Posterior cingulate gyrus (tissue), 11 donors: ENCODE data around the gene PTPRN2.
A peak's percentile ranks its signal among the peaks of the same experiment; 100 is the strongest.
"Not testable (repeated sequence)": the region's sequence is repeated elsewhere in the genome, so short reads cannot be mapped to it uniquely, and the experiment has no call there.

ENCODE experiments used
- DNase-seq, 10 donors: peaks; one replicate each; pipeline versions ENCODE4 v3.0.0 to v3.0.0-alpha.2; 2020 to 2021; ENCODE audit warnings: mixed read lengths in 3 of 10
- intact Hi-C: fragments of 100-400 bp; cut with DNase I; formaldehyde crosslinking; loops from one replicate; pipeline ENCODE4 v1.15.1; 2023

PTPRN2 gene

GRCh38 chr7:157725312-157725711 lies 862.3 kb downstream of the PTPRN2 start:
- peak in 2 of 10 donors; percentile 37 to 92 for DNase-seq
- intact Hi-C loops, result not testable (repeated sequence)

DNA sequence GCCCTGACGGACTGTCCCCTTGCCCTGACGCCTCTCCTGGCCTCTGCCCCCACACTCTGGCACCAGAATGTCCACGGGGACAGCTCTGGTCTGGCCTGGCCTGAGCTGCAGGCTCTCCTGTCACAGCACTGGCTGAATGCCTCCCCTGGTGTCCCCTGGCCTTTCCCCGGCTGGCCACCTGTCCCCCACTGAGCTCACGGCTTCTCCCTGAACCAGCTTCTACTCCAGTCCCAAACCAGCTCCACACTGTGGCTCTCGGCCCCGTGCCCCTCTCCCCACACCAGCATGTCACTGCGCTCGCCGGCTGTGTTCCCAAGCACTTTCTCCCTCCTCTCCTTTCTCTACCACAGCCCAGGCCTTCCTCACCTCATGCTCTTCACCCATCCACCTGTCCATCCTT lies 864.4 kb downstream of the PTPRN2 start:
- DNase-seq, result peak in 2 of 10 donors; percentile 49 to 68
- intact Hi-C loops, result no loop called here

DNA sequence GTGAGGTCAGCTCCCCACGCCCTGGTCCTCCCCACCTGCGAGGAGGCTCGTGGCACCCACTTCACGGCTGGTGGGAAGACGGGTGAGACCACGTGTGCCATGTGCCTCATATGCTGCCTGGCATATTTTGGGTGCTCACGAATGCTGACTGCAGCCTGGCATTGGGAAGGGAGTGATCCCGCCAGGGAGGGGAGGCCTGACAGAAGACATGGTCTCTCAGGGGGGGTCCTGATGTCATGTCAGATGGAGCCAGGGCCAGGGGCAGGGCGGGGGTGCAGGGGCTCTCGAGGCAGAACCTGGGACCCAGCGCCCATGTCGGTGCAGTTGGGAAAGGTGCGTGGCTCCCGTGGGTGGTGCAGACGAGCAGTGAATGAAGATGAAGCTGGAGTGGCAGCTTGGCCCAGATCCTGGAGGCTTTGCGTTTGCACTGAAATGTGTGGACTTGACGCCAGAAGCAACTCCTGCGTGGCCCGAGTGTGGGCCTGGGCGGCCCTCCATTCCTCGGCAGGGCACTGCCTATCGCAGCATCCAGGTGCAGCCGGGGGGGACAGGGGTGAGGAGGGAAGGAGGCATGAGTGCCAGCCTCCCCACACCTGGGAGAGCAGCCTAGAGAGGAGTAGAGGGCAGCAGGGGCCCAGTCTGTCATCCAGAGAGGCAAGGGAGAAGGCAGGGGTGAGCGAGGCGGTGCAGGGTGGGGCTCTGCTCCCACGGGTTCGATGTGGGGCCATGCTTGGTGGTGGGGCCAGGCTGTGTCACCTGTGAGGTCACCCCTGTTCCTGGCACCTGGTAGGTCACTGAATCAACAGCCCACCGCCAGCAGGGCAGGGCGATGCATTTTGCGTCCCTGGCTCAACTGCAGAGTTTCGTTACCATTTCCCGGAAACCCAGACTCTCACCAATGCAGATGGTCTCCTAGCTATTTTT lies 865.2 kb downstream of the PTPRN2 start:
- peak in 2 of 10 donors; percentile 59 to 86 for DNase-seq
- intact Hi-C loops, result no loop called here

DNA sequence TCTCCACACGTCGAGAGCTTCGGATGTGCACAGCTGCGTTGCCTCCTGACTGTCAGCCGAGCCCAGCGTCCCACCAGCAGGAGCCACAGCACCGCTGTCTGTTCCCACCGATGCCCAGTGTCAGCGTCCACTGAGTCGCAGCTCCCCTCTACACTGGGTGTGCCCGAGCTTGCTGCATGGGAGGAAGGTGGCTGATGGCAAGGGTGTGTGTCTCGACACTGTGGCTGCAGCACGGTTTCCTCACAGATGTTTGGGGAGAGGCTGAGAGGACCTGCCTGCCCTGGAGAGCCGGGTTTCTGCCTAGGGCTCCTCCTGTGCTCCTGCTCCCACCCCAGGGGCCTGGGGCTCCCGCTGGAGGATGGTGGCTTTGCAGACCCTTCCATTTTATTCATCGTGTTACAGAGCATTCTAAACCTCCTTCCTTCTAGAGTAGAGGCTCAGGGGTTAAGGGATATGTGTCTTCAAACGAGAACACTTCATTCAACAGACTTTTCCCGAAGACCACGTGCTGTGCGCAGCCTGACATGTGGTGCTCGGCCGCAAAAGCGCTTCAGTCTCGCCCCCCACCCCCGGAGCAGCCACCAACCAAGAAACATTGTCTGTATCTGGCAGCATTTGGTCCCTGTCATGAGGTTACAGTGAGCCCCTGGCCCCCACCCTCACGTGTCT lies 866.0 kb downstream of the PTPRN2 start:
- intact Hi-C loops, result no loop called here
- peak in 3 of 10 donors; percentile 22 to 35 (median 30) for DNase-seq

DNA sequence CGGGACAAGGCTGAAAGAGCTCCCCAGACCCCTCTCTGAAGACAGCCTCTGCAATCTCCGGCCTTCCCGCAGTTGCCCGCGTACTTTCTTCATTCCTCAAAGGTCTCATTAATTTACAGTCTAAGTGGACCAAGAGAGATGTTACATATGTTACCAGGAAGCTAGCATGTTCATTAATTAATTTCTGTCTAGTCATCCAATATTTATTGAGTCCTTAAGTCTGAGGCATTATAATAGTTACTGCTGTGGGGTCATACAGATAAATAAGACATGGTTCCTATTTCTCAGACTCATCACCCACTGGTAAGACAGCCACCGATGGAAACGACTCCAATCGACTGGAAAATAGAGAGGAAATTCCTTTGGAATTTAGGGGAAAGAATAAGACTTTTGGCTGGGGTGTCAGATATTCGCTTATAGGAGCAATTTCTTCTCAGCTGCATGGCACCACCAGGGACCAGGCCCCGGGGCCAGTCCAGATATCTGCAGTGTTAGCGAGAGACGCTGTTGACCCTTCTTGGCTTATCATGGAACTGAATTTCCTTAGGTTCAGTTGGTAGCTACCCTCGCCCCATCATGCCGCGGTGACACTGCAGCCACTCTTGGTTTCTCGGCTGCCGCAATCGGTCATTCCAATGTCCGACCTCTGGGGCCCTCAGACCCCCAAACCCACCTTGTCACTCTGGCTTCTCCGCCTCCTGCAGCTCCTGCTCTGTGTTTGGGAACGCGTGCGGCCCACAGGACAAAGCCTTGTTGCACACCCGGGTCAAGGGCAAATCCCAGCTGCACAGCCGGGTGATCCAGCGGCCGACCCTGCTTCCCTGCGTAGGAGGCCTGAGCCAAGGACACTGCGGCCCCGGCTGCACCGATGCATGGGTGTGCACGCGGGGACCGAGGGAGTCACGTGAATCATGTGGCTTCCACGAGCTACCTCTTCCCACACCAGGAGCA lies 867.6 kb downstream of the PTPRN2 start:
- peak in 2 of 10 donors; percentile 67 to 79 for DNase-seq
- intact Hi-C loops, result no loop called here

DNA sequence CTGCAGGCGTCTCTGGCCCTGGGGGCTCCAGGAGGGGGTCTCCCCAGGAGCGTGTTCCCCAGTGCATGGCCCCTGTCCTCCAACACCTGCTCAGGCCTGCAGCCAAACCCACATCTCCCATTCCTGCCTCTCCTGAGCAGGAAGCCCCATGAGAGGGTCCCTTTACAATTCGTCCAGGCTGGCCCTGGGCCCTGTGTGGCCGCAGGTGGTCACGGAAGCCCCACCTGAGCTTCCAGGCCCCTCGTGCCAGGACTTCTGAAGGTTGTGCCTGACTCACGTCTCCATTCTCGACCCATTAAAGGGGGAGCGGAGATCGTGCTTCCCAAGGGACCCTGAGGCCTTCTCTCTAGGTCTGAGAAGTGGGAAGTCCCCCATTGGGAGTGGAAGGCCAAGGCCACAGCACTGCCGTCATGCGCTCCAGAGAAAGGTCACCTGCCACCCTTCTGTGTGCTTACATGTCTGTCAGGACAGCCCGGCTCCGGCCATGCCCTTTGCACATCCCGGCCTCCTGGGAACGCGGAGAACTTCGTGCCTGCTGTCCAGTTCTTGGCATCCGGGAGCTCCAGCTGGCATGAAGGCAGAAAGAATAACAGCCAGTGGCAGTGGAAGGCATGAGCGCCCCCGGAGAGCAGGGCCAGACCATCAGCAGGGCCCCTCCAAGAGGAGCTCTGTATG lies 868.5 kb downstream of the PTPRN2 start:
- intact Hi-C loops, result no loop called here
- DNase-seq, result peak in 2 of 10 donors; percentile 59 to 72

DNA sequence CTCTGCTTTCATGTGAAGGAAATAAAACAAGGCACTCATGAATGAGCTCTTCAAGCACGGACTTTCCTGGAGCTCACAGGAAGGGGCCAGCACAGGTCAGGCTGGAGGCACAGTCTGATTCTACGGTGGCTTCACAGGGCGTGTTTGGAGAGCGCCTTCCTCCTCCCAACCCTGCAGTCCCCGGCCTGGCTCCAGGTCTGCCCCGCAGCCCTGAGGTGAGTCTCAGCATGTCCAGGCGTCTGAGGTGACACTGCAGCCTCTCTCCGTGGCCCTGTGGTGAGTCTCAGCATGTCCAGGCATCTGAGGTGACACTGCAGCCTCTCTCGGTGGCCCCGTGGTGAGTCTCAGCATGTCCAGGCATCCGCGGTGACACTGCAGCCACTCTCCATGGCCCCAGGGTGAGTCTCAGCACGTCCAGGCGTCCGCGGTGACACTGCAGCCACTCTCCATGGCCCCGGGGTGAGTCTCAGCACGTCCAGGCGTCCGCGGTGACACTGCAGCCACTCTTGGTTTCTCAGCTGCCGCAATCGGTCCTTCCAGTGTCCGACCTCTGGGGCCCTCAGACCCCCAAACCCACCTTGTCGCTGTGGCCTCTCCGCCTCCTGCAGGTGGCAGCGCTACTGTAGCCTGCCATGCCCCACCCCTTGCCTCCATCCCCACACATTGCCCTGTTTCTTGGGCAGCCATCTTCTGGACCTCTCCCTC lies 869.2 kb downstream of the PTPRN2 start:
- intact Hi-C loops, result no loop called here
- peak in 2 of 10 donors; percentile 22 to 72 for DNase-seq

DNA sequence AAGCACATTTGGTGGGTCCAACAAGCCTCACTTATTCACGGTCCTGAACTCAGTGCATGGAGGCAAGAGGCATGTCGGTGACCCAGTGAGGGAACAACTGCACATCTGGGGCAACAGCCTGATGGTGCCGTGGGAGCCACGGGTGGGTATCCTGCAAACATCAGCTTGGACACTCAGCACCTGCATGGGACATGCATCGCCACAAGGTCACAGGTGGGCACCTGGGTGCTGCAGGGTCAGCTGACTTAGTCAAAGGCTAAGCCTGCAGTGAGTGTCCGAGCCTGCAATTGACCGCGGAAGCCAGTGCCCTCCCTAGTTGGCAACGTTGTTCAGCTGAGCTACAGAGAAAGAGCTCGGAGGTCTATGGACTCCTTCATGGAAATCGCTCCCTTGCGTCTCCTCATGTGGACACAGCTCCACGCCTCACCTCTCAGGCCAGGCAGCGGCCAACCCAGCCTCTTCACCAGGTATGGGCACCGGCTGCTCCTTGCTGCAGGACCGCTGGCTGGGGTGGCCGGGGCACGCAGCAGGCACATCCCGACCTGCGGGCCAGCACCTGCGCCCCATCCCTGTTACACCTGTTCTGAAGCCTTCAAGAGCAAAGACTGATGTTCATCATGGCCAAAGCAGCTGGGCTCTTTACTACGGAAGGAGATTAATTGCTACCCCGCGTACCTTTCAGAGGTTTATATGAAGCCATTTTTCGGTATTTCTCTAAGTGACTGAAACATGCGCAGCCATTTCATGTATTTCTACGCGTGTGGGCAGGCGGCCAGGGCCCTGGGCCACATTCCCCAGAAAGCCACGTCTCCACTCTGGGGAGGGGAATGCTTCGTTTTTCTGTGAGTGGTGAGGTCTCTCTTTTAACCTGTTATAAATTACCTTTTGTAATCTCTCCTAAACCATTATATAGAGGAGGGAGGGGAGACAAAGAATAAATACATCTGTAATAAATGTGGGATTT lies 870.1 kb downstream of the PTPRN2 start:
- intact Hi-C loops, result no loop called here
- DNase-seq, result peak in 2 of 10 donors; percentile 54 to 83

GRCh38 chr7:157715938-157716280 lies 871.7 kb downstream of the PTPRN2 start:
- DNase-seq, result peak in 1 of 10 donors; percentile 54

DNA sequence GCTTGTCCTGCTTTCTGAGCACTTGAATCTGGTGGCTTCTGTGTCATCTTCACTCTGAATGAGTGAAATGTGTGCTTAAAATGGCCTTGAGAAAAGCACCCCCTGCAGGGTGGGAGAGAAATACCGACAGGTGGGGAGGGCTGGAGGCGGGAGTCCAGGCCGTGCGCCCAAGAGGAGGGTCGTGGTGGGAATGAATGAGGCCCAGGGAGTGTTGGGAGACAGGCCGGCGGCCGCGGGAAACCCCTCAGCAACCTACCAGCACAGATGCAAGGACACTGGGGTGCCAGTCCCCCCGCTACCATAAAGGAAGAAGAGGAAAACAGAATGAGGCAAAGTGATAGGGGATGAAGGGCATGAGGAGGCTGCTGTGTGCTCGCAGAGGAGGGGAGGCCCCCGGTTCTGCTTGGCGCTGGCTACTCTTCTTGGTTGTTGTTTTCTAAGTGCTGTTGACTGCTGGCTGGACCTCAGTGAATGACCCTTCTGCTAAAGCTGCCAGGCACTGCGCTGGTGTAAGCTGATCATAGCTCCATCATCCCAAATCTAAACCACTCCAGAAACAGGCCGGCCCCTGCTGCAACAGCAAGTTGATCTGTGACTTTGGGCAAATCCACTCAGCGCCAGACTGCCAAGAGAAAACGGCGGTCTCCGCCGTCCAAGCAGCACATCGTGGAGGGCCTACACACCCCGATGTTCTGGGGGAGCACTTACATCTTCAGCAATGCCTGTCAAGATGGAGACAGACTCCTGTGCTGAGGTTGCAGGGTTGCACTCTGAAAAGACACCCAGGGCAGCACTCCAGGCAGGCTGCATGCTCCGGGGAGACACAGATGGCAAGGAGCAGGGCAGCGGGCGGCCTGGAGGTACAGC lies 872.3 kb downstream of the PTPRN2 start:
- peak in 2 of 10 donors; percentile 44 to 70 for DNase-seq
- intact Hi-C loops, result no loop called here

More at GRCh38 chr7:157715938-157716280, 871.7 kb downstream of the PTPRN2 start:
- intact Hi-C loops, result no loop called here

- DNase-seq, result peak in 2 of 10 donors; percentile 55 to 69
- intact Hi-C loops, result no loop called here
Measured at GRCh38 chr7:157714166-157715070, 873.2 kb downstream of the PTPRN2 start.

GRCh38 chr7:157713591-157713990 lies 874.0 kb downstream of the PTPRN2 start:
- intact Hi-C loops, result no loop called here
- peak in 3 of 10 donors; percentile 23 to 45 (median 32) for DNase-seq

DNA sequence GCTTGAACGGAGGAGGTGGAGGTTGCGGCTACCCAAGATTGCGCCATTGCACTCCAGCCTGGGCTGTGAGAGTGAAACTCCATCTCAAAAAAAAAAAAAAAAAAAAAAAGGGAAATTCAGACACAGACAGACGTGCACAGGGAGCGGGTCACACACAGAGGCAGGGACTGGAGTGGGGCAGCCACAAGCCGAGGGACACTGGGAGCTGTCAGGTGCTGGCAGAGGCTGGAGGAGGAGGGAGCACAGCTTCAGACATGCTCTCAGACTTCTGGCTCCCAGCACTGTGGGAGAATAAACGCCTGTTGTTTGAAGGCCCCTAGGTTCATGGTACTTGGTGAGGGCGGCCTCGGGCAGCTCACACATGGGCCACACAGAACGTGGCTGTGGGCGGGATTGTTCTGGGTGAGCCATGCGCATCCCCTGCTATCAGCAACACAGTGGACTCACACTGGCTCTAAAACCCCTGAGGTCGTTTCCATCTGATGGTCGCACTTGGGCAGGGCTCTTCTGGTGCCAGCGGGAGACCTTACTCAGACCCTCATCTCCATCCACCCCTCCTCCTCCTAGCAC lies 874.9 kb downstream of the PTPRN2 start:
- peak in 2 of 10 donors; percentile 4 to 75 for DNase-seq
- intact Hi-C loops, result no loop called here

DNA sequence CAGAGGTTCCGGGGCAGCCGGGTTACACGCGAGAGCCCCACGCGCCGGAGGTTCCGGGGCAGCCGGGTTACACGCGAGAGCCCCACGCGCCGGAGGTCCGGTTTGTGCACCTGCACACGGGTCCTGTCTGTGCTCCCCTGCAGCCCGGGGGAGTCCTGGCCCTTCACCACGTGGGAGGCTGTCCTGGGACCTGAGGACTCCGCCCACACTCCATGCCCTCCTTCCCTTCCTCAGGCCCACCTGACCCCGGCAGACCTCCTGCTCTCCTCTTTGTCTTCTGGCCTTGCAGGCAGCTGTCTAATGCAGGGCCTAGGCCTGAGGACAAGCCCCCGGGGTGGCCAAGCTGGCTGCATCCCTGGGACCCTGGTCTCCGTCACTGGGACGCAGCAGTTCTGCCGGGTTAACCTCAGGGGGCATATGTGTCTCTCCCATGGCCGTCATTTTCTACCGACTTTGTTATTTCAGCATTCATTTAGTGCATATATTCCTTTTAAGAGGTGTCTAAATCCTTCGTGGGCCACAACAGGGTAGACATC lies 876.2 kb downstream of the PTPRN2 start:
- intact Hi-C loops, result no loop called here
- DNase-seq, result peak in 3 of 10 donors; percentile 16 to 66 (median 59)

GRCh38 chr7:157710396-157710795 lies 877.2 kb downstream of the PTPRN2 start:
- intact Hi-C loops, result no loop called here
- DNase-seq, result no peak
